Esophagus muscularis mucosa (tissue), 3 donors: ENCODE results near the gene NSMCE1.

Experiments used
- CTCF ChIP-seq, 3 experiments: fragments of 200-600 bp in 2 of 3; fragments of 450-650 bp in 1 of 3; sonication (generic) in 2 of 3; IDR thresholded peaks; one replicate each; pipeline ENCODE4 v1.5.1; 2017 to 2019; ENCODE audit warnings: antibody characterized with exemption in 3 of 3, mild to moderate bottlenecking in 2 of 3, moderate library complexity in 1 of 3
- POLR2A ChIP-seq: fragments of 450-650 bp; IDR thresholded peaks from one replicate; pipeline ENCODE4 v1.6.1; 2017; ENCODE audit warnings: antibody characterized with exemption, moderate library complexity, mild to moderate bottlenecking, low read depth

GRCh38 chr16:27272076-27272475 is 3.5 kb upstream of the NSMCE1 start:
- no peak for TF ChIP-seq POLR2A
- TF ChIP-seq CTCF (IDR thresholded peaks at IDR 0.05), result no peak
